Neural cell (in vitro differentiated cells): ENCODE measurements around the gene WARS2. TPM values are rescaled to one million over a fixed set of nuclear protein-coding genes. Genes with fewer than 3 reads are reported as not detected.

Experiments
- H2AFZ ChIP-seq: fragments of 200-600, 300-800 bp; sonication (generic), shearing (Covaris generic); 2 replicates; pipeline ENCODE4 v1.6.0; 2014; ENCODE audit warnings: low read depth, mild to moderate bottlenecking, antibody characterized with exemption, low read length, moderate library complexity
- H3F3A ChIP-seq: fragments of 200-600 bp; shearing (Covaris generic); 2 replicates; pipeline ENCODE4 v1.6.1; 2016; ENCODE audit warnings: mild to moderate bottlenecking, moderate library complexity, mixed read lengths, antibody characterized with exemption, low read length; ENCODE audit not compliant: insufficient read depth, poor library complexity, severe bottlenecking
- H3K27ac ChIP-seq: fragments of 200-600, 300-800 bp; sonication (generic), shearing (Covaris generic); 2 replicates; pipeline ENCODE4 v1.5.1; 2014; ENCODE audit warnings: mild to moderate bottlenecking, low read length, moderate library complexity
- H3K27me3 ChIP-seq: fragments of 300-800, 200-600 bp; sonication (generic), shearing (Covaris generic); 2 replicates; pipeline ENCODE4 v1.6.0; 2014; ENCODE audit warnings: mild to moderate bottlenecking, low read depth, low read length, moderate library complexity; ENCODE audit not compliant: insufficient read depth
- H3K36me3 ChIP-seq: fragments of 300-800, 200-600 bp; sonication (generic), shearing (Covaris generic); 2 replicates; pipeline ENCODE4 v1.5.1; 2014; ENCODE audit warnings: mild to moderate bottlenecking, antibody characterized with exemption, low read length, moderate library complexity; ENCODE audit not compliant: insufficient read depth
- H3K4me2 ChIP-seq: fragments of 300-800, 200-600 bp; sonication (generic), shearing (Covaris generic); 2 replicates; pipeline ENCODE4 v1.6.0; 2014; ENCODE audit warnings: mild to moderate bottlenecking, low read length
- H3K4me3 ChIP-seq: fragments of 300-800, 200-600 bp; sonication (generic), shearing (Covaris generic); 2 replicates; pipeline ENCODE4 v1.5.1; 2014; ENCODE audit warnings: mild to moderate bottlenecking, low read length, moderate library complexity
- H3K79me2 ChIP-seq: fragments of 200-600 bp; shearing (Covaris generic); replicated peaks from 2 replicates; pipeline ENCODE4 v1.6.0; 2014; ENCODE audit warnings: mild to moderate bottlenecking, low read length, moderate library complexity; ENCODE audit not compliant: insufficient read depth
- H3K9ac ChIP-seq: fragments of 300-800, 200-600 bp; sonication (generic), shearing (Covaris generic); 2 replicates; pipeline ENCODE4 v1.6.1; 2016; ENCODE audit warnings: mild to moderate bottlenecking, low read length, mixed read lengths
- H3K9me2 ChIP-seq: fragments of 200-600 bp; shearing (Covaris generic); 2 replicates; pipeline ENCODE4 v1.6.1; 2016; ENCODE audit warnings: mild to moderate bottlenecking, low read length, mixed read lengths; ENCODE audit not compliant: insufficient read depth
- H3K9me3 ChIP-seq: fragments of 200-600, 300-800 bp; sonication (generic), shearing (Covaris generic); 2 replicates; pipeline ENCODE4 v1.6.1; 2016; ENCODE audit warnings: mild to moderate bottlenecking, mixed run types, low read length, moderate library complexity, mixed read lengths
- H4K20me1 ChIP-seq: fragments of 200-600 bp; shearing (Covaris generic); 2 replicates; pipeline ENCODE4 v1.6.1; 2016; ENCODE audit warnings: mild to moderate bottlenecking, mixed run types; ENCODE audit not compliant: insufficient read depth
- EP300 ChIP-seq: fragments of 450-650 bp; conservative IDR thresholded peaks from 2 replicates; pipeline ENCODE4 v1.6.1; 2014; ENCODE audit warnings: antibody characterized with exemption, mild to moderate bottlenecking, moderate library complexity; ENCODE audit not compliant: poor library complexity, severe bottlenecking
- EZH2 ChIP-seq: fragments of 200-600, 300-800 bp; shearing (Covaris generic), sonication (generic); IDR thresholded peaks from 2 replicates; pipeline ENCODE4 v1.6.1; 2014; ENCODE audit warnings: antibody characterized with exemption, low read length, borderline replicate concordance, mild to moderate bottlenecking; ENCODE audit not compliant: insufficient read depth, poor library complexity, severe bottlenecking
- MXI1 ChIP-seq: fragments of 450-650 bp; conservative IDR thresholded peaks from 2 replicates; pipeline ENCODE4 v1.6.1; 2014; ENCODE audit warnings: antibody characterized with exemption, mild to moderate bottlenecking; ENCODE audit not compliant: poor library complexity, severe bottlenecking
- POLR2AphosphoS5 ChIP-seq: IDR thresholded peaks from 2 replicates; pipeline ENCODE4 v1.6.1; 2012
- RAD21 ChIP-seq: fragments of 450-650 bp; conservative IDR thresholded peaks from 2 replicates; pipeline ENCODE4 v1.6.1; 2014; ENCODE audit warnings: antibody characterized with exemption, mild to moderate bottlenecking, moderate library complexity
- SMC3 ChIP-seq: fragments of 450-650 bp; conservative IDR thresholded peaks from 2 replicates; pipeline ENCODE4 v1.6.1; 2014; ENCODE audit warnings: antibody characterized with exemption, mild to moderate bottlenecking, moderate library complexity; ENCODE audit not compliant: poor library complexity
- TAF1 ChIP-seq: IDR thresholded peaks from 2 replicates; pipeline ENCODE4 v1.6.1; 2012; ENCODE audit warnings: low read depth
- polyA plus RNA-seq: library from polyadenylated mRNA; depleted of rRNA; stranded (reverse); fragments of >200 nt; gene quantifications from 2 replicates; pipeline ENCODE4 v1.2.3, GENCODE V29; 2014
- TF ChIP-seq, protein P1 (sequence below): IDR thresholded peaks from 2 replicates; pipeline ENCODE4 v1.6.1; 2012; ENCODE audit warnings: borderline replicate concordance
- TF ChIP-seq, protein P2 (sequence below): fragments of 450-650 bp; IDR thresholded peaks from 2 replicates; pipeline ENCODE4 v1.5.1; 2014; ENCODE audit warnings: antibody characterized with exemption, mild to moderate bottlenecking, moderate library complexity; ENCODE audit not compliant: poor library complexity, severe bottlenecking

WARS2 gene
- polyA plus RNA-seq, 1 donor from 2014 or later = 4.7 TPM

DNA sequence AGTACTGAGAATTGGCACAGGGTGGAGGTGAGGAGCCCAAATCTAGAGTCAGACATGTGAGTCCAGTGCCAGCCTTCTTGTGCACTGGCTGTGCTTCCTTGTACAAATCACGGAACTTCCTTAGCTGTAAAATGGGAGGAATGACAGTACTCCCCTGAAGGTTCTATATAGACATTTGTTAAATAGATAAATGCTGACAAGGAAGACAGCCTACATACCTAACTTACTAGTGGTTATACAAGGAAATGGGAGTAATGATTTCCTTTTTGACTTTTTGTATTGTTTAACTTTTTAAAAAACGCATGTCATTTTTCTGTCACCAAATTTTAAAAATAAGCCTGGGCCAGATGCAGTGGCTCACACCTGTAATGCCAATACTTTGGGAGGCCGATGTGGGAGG lies 50.2 kb downstream of the WARS2 start:
- no peak overlapping the region for H3K4me2 ChIP-seq
- no peaks in the 10 kb centered on the region for H4K20me1 ChIP-seq
- no peak overlapping the region for H3K4me3 ChIP-seq
- no peaks in the 10 kb centered on the region for H3K36me3 ChIP-seq
- H3K27ac ChIP-seq = no peak overlapping the region
- H2AFZ ChIP-seq = no peak overlapping the region
- TF ChIP-seq MXI1 (no peak), EP300 (no peak), EZH2 (no peak)
- H3K9me2 ChIP-seq = no peaks in the 10 kb centered on the region
- no peaks in the 10 kb centered on the region for H3K79me2 ChIP-seq
- no peaks in the 10 kb centered on the region for H3F3A ChIP-seq
- H3K27me3 ChIP-seq = no peaks in the 10 kb centered on the region
- no peaks in the 10 kb centered on the region for H3K9me3 ChIP-seq
- H3K9ac ChIP-seq = no peak overlapping the region

DNA sequence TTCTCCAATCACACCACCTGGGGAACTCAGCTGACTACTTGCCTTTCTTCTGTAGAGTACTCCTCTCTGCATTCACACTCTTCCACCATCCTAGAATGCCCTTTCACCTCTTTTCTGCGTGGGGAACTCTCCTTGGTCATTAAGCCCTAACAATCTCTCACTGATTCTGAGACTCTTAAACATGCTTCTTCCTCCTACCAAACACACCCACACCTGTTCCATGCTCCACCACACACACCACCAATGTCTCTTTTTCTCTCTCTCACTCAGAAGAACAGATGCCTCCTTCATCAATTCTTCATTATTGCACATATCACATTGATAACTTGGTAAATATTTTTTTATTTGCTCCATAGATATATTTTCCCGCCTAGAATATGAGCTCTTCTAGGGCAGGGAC lies 53.6 kb downstream of the WARS2 start:
- Histone ChIP-seq H3K9me3 (no peaks in the 10 kb centered on the region), H3K27me3 (no peaks in the 10 kb centered on the region), H3K9ac (no peak overlapping the region), H3K27ac (no peak overlapping the region), H3K36me3 (no peaks in the 10 kb centered on the region), H3F3A (no peaks in the 10 kb centered on the region), H3K4me3 (no peak overlapping the region), H3K4me2 (no peak overlapping the region), H4K20me1 (no peaks in the 10 kb centered on the region), H3K9me2 (no peaks in the 10 kb centered on the region), H3K79me2 (no peaks in the 10 kb centered on the region), H2AFZ (no peak overlapping the region)
- TF ChIP-seq TAF1 (no peak), EZH2 (no peak), POLR2AphosphoS5 (no peak), RAD21 (no peak), SMC3 (no peak), MXI1 (no peak), EP300 (no peak)
- TF ChIP-seq, protein P1, sequence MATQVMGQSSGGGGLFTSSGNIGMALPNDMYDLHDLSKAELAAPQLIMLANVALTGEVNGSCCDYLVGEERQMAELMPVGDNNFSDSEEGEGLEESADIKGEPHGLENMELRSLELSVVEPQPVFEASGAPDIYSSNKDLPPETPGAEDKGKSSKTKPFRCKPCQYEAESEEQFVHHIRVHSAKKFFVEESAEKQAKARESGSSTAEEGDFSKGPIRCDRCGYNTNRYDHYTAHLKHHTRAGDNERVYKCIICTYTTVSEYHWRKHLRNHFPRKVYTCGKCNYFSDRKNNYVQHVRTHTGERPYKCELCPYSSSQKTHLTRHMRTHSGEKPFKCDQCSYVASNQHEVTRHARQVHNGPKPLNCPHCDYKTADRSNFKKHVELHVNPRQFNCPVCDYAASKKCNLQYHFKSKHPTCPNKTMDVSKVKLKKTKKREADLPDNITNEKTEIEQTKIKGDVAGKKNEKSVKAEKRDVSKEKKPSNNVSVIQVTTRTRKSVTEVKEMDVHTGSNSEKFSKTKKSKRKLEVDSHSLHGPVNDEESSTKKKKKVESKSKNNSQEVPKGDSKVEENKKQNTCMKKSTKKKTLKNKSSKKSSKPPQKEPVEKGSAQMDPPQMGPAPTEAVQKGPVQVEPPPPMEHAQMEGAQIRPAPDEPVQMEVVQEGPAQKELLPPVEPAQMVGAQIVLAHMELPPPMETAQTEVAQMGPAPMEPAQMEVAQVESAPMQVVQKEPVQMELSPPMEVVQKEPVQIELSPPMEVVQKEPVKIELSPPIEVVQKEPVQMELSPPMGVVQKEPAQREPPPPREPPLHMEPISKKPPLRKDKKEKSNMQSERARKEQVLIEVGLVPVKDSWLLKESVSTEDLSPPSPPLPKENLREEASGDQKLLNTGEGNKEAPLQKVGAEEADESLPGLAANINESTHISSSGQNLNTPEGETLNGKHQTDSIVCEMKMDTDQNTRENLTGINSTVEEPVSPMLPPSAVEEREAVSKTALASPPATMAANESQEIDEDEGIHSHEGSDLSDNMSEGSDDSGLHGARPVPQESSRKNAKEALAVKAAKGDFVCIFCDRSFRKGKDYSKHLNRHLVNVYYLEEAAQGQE = no peak
- TF ChIP-seq, protein P2, sequence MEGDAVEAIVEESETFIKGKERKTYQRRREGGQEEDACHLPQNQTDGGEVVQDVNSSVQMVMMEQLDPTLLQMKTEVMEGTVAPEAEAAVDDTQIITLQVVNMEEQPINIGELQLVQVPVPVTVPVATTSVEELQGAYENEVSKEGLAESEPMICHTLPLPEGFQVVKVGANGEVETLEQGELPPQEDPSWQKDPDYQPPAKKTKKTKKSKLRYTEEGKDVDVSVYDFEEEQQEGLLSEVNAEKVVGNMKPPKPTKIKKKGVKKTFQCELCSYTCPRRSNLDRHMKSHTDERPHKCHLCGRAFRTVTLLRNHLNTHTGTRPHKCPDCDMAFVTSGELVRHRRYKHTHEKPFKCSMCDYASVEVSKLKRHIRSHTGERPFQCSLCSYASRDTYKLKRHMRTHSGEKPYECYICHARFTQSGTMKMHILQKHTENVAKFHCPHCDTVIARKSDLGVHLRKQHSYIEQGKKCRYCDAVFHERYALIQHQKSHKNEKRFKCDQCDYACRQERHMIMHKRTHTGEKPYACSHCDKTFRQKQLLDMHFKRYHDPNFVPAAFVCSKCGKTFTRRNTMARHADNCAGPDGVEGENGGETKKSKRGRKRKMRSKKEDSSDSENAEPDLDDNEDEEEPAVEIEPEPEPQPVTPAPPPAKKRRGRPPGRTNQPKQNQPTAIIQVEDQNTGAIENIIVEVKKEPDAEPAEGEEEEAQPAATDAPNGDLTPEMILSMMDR = no peak

DNA sequence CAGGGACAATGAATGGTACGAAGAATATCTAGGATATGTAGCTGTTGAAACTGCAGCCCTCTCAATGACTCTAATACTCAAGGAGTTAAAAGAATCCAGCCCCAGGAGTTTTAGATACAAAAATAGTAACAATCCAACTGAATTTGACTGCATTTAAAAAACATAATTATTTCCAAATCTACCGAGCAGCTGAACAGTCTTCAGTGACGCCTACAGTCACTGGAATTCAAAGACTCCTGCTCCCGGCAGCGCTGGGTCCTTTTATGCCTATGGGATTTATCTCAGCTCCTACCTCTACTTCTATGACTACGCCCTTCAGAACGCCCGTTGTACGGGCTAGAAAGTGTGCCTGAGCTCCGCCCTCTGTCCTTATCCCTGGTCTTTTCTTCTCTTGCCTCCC lies 55.7 kb downstream of the WARS2 start:
- Histone ChIP-seq H3K27ac (no peak overlapping the region), H3K36me3 (no peaks in the 10 kb centered on the region), H3K9me3 (no peaks in the 10 kb centered on the region), H3K9me2 (no peaks in the 10 kb centered on the region), H3F3A (no peaks in the 10 kb centered on the region), H3K4me2 (no peak overlapping the region), H3K79me2 (no peaks in the 10 kb centered on the region), H2AFZ (no peak overlapping the region), H3K27me3 (no peaks in the 10 kb centered on the region), H4K20me1 (no peaks in the 10 kb centered on the region), H3K9ac (no peak overlapping the region), H3K4me3 (no peak overlapping the region)
- no peak for TF ChIP-seq EZH2
- TF ChIP-seq, protein P1 = no peak
- TF ChIP-seq, protein P2 = no peak
- TF ChIP-seq TAF1 = no peak
- TF ChIP-seq SMC3 = no peak
- no peak for TF ChIP-seq POLR2AphosphoS5
- no peak for TF ChIP-seq MXI1
- TF ChIP-seq EP300 = no peak
- TF ChIP-seq RAD21 = no peak
